Heart left ventricle (tissue), 16 donors: ENCODE measurements around the gene OXNAD1. TPM values are rescaled to one million over a fixed set of nuclear protein-coding genes. Genes with fewer than 3 reads are reported as not detected.

Experiments
- ATAC-seq, 4 donors: fragments of 200-7000 bp; cut with Tn5 transposase; one replicate each; pipeline ENCODE4 v1.9.1; 2020 to 2022; ENCODE audit warnings: moderate library complexity in 4 of 4, mild to moderate bottlenecking in 3 of 4, moderate number of reproducible peaks in 1 of 4
- DNase-seq, 5 donors: peaks; one replicate each; pipeline ENCODE4 v3.0.0-alpha.2; 2020
- H3K27ac ChIP-seq, 12 donors: fragments of 200-600 bp; sonication (generic) in 4 of 12; one replicate each; pipeline versions ENCODE4 v1.5.0 to v1.8.0; 2016 to 2022; ENCODE audit warnings: mild to moderate bottlenecking in 2 of 12
- H3K27me3 ChIP-seq, 9 donors: fragments of 200-600 bp; sonication (generic) in 2 of 9; one replicate each; pipeline versions ENCODE4 v1.5.1 to v1.8.0; 2016 to 2022; ENCODE audit warnings: mild to moderate bottlenecking in 3 of 9
- H3K36me3 ChIP-seq, 9 donors: fragments of 200-600 bp; sonication (generic) in 2 of 9; one replicate each; pipeline versions ENCODE4 v1.5.0 to v1.8.0; 2018 to 2022; ENCODE audit warnings: mild to moderate bottlenecking in 2 of 9
- H3K4me1 ChIP-seq, 12 donors: fragments of 200-600 bp; sonication (generic) in 4 of 12; one replicate each; pipeline versions ENCODE4 v1.5.0 to v1.8.0; 2016 to 2022; ENCODE audit warnings: mild to moderate bottlenecking in 3 of 12
- H3K4me3 ChIP-seq, 12 donors: fragments of 200-600 bp; sonication (generic) in 4 of 12; one replicate each; pipeline versions ENCODE4 v1.5.0 to v1.8.0; 2017 to 2022; ENCODE audit warnings: mild to moderate bottlenecking in 9 of 12, moderate library complexity in 4 of 12
- H3K9me3 ChIP-seq, 12 donors: fragments of 200-600 bp; sonication (generic) in 4 of 12; one replicate each; pipeline versions ENCODE4 v1.5.0 to v1.8.0; 2016 to 2022; ENCODE audit warnings: mild to moderate bottlenecking in 1 of 12
- CTCF ChIP-seq, 12 donors: fragments of 200-600 bp; sonication (generic) in 4 of 12; IDR thresholded peaks; one replicate each; pipeline versions ENCODE4 v1.5.0 to v1.8.0; 2018 to 2022; ENCODE audit warnings: antibody characterized with exemption in 12 of 12, mild to moderate bottlenecking in 5 of 12
- POLR2A ChIP-seq, 2 donors: fragments of 450-650 bp; IDR thresholded peaks; one replicate each; pipeline ENCODE4 v1.6.1; 2017; ENCODE audit warnings: antibody characterized with exemption in 2 of 2, mild to moderate bottlenecking in 2 of 2, moderate library complexity in 2 of 2
- whole genome bisulfite sequencing, 4 donors: extraction: QIAGEN DNeasy Blood & Tissue Kit in 2 of 4; methylation state at CpG; one replicate each; pipeline versions ENCODE4 v1.1.5 to v1.1.7; 2013 to 2018; 5-methylcytosine and 5-hydroxymethylcytosine counted together
- intact Hi-C, 10 donors: fragments of 100-400 bp; cut with DNase I; formaldehyde crosslinking; loops; one replicate each; pipeline versions ENCODE4 v1.11.1 to v1.14.2; 2022
- polyA plus RNA-seq, 2 donors: library from polyadenylated mRNA; stranded (reverse); fragments of 200-250 nt; gene quantifications; one replicate each; pipeline ENCODE4 v1.2.3, GENCODE V29; 2013
- total RNA-seq, 9 donors: library from RNA; depleted of rRNA in 2 of 9; stranded (reverse); fragments of >200 nt in 2 of 9; fragmentation: NEBNext Ultra II Directional in 3 of 9; extraction: Animal tissue kit (Norgen Biotek cat#: 25700) in 3 of 9; gene quantifications; one replicate each; pipeline versions ENCODE4 v1.1.0 to v1.2.4, GENCODE V29; 2016 to 2023
- donor health status: ischemic (EF 13 %, LVEDD 7.1; RV severe dilation, severe dysfunction).
- donor health status: healthy with polysubstance abuse.
- donor health status: DM: no; HTN: yes; CAD: no.
- donor health status: DM: no; HTN: no; CAD: no.
- donor health status: ischemic (EF 25% LVEDD 6.9; RV normal size, moderate dysfunction).
- donor health status: ischemic (EF 25% LVEDD 5.7; RV mildly dilated, moderate dysfunction).
- donor health status: healthy.
- donor health status: DM: yes; HTN: yes; CAD: no.
- donor health status: ischemic (EF 35%, LVEDD 5.7; RV mildly dilated, moderate dysfunction).
- donor health status: nonischemic (EF 11% LVEDD 7.7; RV severe dilation, severe dysfunction).
- donor health status: DM: yes; HTN: yes; CAD: no.
- donor health status: PGD.
- donor health status: ischemic (EF 29% LVEDD 5.4; RV normal size, mild dysfunction).
- donor health status: nonischemic (EF 23%, LVEDD 6.1; RV moderate dilation, normal function).

The OXNAD1 gene
- total and polyA plus RNA-seq, 11 donors = 7.3 to 26.9 (median 18.1) TPM

GRCh38 chr3:16346413-16347081 lies 81.5 kb downstream of the OXNAD1 start:
- no peak overlapping the region for H3K4me3 ChIP-seq
- H3K36me3 ChIP-seq = peaks cover 0 to 67% (median 43%) of the 10 kb centered on the region in 9 donors
- ATAC-seq = no peak
- H3K4me1 ChIP-seq = peaks cover 0 to 22% (median 10%) of the 10 kb centered on the region in 12 donors
- no peak for DNase-seq
- TF ChIP-seq CTCF (IDR thresholded peaks at IDR 0.05) (no peak), POLR2A (IDR thresholded peaks at IDR 0.05) (no peak)
- 91 to 95% (median 93%) methylated on average over 7 of the region's 7 CpGs for WGBS, 4 donors
- intact Hi-C loops = no loop called here
- H3K9me3 ChIP-seq = peaks cover 0 to 2% (median 0%) of the 10 kb centered on the region in 12 donors
- no peaks in the 10 kb centered on the region for H3K27me3 ChIP-seq
- no peak overlapping the region for H3K27ac ChIP-seq

GRCh38 chr3:16347548-16347947 lies 82.5 kb downstream of the OXNAD1 start:
- H3K36me3 ChIP-seq = peaks cover 0 to 69% (median 43%) of the 10 kb centered on the region in 9 donors
- H3K27ac ChIP-seq = no peak overlapping the region
- 93 to 98% (median 95%) methylated on average over 4 of the region's 4 CpGs for WGBS, 4 donors
- no peaks in the 10 kb centered on the region for H3K27me3 ChIP-seq
- peaks cover 0 to 21% (median 10%) of the 10 kb centered on the region in 12 donors for H3K4me1 ChIP-seq
- H3K4me3 ChIP-seq = no peak overlapping the region
- intact Hi-C loops = no loop called here
- ATAC-seq (no peak), DNase-seq (no peak)
- TF ChIP-seq POLR2A (IDR thresholded peaks at IDR 0.05) = no peak
- no peak for TF ChIP-seq CTCF (IDR thresholded peaks at IDR 0.05)
- H3K9me3 ChIP-seq = no peaks in the 10 kb centered on the region

- ATAC-seq (no peak), DNase-seq (no peak)
- 42 to 63% (median 55%) methylated on average over 2 of the region's 2 CpGs for WGBS, 4 donors
- H3K36me3 ChIP-seq = peaks cover 0 to 80% (median 46%) of the 10 kb centered on the region in 9 donors
- no peaks in the 10 kb centered on the region for H3K9me3 ChIP-seq
- peak overlapping the region in 2 of 12 donors; percentile 17 to 24 for H3K27ac ChIP-seq
- H3K4me1 ChIP-seq = peaks cover 0 to 18% (median 10%) of the 10 kb centered on the region in 12 donors
- intact Hi-C loops = no loop called here
- TF ChIP-seq CTCF (IDR thresholded peaks at IDR 0.05) (no peak), POLR2A (IDR thresholded peaks at IDR 0.05) (no peak)
- H3K27me3 ChIP-seq = no peaks in the 10 kb centered on the region
- no peak overlapping the region for H3K4me3 ChIP-seq
Measured at GRCh38 chr3:16349986-16350596, 85.1 kb downstream of the OXNAD1 start.

GRCh38 chr3:16350597-16351318 lies 85.7 kb downstream of the OXNAD1 start:
- 88 to 93% (median 90%) methylated on average over 5 of the region's 5 CpGs for WGBS, 4 donors

More at GRCh38 chr3:16350597-16351318, 85.7 kb downstream of the OXNAD1 start:
- Histone ChIP-seq H3K9me3 (no peaks in the 10 kb centered on the region), H3K27me3 (no peaks in the 10 kb centered on the region), H3K4me1 (peaks cover 0 to 18% (median 10%) of the 10 kb centered on the region in 12 donors), H3K4me3 (no peak overlapping the region), H3K27ac (peak overlapping the region in 2 of 12 donors; percentile 17 to 24), H3K36me3 (peaks cover 0 to 79% (median 46%) of the 10 kb centered on the region in 9 donors)
- no peak for DNase-seq
- TF ChIP-seq POLR2A (IDR thresholded peaks at IDR 0.05) (no peak), CTCF (IDR thresholded peaks at IDR 0.05) (no peak)
- intact Hi-C loops = no loop called here
- peak in 1 of 4 donors; percentile 51 for ATAC-seq
